GM18858 (cell line): ENCODE data around the gene AP5Z1.
"Not testable (repeated sequence)": the region's sequence is repeated elsewhere in the genome, so short reads cannot be mapped to it uniquely, and the experiment has no call there.

Experiments used
- ATAC-seq: cut with Tn5 transposase; IDR thresholded peaks from one replicate; pipeline ENCODE4 v1.9.1; 2021; ENCODE audit not compliant: unreplicated experiment

AP5Z1 gene

DNA sequence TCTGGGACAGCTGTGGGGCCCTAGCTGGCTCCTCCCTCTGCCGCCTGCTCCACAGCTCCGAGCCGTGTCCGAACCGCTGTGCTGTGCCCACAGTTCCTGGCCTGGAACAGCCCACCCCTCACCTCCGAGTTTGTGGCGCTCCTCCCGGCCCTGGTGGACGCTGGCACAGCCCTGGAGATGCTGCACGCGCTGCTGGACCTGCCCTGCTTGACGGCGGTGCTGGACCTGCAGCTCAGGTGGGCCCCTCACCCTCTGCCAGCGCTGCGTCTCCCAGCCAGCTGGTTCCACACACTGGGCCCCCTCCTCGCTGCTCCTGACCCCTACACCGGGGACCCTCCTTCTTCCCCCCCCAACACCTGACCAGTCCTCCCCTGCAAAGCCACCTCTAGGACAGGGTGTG is 12.1 kb downstream of the AP5Z1 start:
- ATAC-seq: no peak

- no peak for ATAC-seq
Measured at GRCh38 chr7:4787947-4788626, 12.7 kb downstream of the AP5Z1 start.

DNA sequence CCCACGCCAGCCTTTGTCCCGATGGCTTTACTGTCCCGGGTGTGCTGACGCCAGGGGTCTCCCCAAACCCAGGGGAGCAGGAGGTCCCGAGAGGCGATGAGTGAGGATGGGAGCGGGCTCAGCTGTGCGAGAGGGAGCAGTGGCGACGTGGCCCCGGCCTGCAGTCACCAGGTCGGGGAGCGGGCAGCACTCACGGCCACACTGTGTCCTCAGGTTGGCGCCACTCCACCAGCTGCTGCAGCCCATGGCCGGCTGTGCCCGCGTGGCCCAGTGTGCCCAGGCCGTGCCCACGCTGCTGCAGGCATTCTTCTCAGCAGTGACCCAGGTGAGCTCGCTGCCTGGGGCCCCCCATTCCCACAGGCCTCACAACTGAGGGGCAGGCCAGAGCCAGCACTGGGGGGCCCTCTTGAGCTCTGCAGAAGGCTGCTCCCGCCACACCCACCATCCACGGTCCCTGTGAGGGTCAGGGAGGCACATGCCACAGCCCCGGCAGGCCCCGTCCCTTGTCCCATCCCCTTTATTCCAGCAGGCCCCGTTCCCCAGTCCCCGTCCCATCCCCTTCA is 13.3 kb downstream of the AP5Z1 start:
- ATAC-seq: no peak

DNA sequence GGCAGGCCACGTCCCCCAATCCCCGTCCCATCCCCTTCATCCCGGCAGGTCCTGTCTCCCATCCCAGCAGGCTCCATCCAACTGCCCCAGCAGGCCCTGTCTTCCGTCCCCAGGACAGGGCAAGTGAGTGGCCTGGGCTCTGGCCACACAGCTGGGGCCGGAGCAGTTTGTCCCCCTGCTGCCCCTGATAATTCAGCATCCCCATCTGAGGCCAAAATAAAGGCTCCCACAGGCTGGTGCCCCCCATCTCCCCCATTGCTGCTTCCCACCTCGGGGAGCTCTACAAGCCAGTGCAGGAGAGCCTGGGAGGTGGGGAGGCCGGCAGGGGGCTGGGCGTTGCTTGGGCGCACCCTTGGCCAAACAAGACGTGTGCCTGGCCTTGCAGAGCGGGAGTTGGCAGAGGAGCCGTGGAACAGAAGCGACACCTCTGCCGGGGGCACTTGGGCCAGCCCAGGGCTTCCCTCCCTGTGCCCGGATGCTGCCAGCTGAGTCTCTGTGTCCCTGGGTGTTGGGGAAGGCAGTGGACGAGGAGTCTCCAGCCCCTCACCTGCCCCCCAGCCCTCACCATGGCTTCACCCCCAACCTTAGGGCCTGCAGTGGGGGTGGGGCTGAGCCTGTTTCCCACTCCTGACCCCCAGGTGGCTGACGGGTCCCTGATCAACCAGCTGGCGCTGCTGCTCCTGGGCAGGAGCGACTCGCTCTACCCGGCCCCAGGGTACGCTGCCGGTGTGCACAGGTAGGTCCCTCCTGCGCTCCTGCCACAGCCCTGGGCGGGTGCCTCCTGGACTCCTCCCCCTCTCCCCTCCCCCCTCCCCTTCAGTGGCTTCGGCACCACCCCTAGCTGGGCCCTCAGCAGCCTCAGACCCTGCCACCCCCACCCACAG is 14.0 kb downstream of the AP5Z1 start:
- no peak for ATAC-seq

DNA sequence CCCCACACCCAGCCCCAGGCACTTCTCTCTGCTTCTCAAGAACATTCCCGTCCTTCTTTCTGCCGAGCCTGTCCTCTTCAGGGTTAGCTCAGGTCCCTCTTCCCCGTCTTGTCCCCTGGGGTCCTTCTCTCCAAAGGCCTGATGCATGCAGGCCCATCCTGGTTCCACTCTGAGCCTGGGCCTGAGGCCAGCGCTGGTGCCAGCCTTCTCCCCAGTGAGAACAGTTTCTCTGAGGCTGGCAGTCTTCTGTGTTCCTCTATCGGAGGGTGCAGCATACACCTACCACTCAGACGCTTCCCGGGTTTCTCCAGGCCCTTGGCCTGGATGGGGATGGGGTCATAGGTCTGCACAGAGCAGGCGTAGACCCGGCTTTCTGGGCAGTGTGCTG is 14.6 kb downstream of the AP5Z1 start:
- ATAC-seq: no peak

GRCh38 chr7:4790516-4790991 is 15.1 kb downstream of the AP5Z1 start:
- no peak for ATAC-seq

- ATAC-seq: no peak
Measured at GRCh38 chr7:4791101-4791737, 15.8 kb downstream of the AP5Z1 start.

DNA sequence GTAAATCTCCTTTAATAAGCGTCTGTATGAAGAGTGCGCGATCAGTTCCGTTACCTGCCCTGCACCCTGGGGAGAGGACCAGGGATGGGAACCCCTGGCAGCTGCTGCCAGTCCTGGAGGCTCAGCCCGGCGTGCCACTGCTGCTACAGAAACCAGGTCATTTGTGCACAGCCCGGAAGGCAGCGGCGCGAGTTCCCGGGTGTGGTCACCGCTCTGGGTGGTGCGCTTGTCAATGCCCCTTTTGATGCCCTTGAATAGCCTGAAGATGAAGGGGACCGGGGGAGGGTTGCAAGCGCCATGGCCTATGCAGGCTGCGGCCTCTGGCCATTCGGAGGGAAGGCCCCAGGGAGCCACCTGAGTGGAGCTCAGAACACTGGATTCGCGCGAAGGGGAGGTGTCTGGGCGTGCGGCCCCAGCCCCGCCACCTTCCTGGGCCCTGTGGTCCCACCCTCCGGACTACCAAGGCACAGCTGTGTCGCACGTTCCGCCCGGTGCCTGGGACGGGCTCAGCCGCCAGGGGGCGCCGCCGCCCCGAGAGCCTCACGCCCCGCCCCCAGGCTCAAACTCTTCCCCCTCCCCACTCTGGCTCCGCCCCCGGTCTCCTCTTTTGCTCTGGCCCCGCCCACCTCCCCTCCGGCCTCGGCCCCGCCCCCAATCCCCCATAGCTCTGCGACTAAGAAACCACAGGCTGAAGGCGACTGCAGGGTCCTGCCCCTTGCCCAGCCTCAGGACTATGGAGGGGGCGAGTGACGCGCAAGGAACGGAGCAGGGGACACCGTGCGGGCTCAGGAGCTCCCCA is 16.5 kb downstream of the AP5Z1 start:
- ATAC-seq: no peak

GRCh38 chr7:4792537-4793126 is 17.2 kb downstream of the AP5Z1 start:
- no peak for ATAC-seq

GRCh38 chr7:4793385-4793993 is 18.1 kb downstream of the AP5Z1 start:
- ATAC-seq: not testable (repeated sequence)

DNA sequence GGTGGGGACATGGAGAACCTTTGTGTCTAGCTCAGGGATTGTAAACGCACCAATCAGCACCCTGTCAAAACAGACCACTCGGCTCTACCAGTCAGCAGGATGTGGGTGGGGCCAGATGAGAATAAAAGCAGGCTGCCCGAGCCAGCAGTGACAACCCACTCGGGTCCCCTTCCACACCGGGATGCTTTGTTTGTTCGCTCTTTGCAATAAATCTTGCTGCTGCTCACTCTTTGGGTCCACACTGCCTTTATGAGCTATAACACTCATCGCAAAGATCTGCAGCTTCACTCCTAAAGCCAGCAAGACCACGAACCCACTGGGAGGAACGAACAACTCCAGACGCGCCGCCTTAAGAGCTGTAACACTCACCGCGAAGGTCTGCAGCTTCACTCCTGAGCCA is 18.7 kb downstream of the AP5Z1 start:
- ATAC-seq: not testable (repeated sequence)

- no peak for ATAC-seq
Measured at GRCh38 chr7:4794591-4795350, 19.3 kb downstream of the AP5Z1 start.

- ATAC-seq: no peak
Measured at GRCh38 chr7:4796453-4796852, 21.0 kb downstream of the AP5Z1 start.

- ATAC-seq: peak; percentile 47
Measured at GRCh38 chr7:4797858-4798705, 22.7 kb downstream of the AP5Z1 start.

DNA sequence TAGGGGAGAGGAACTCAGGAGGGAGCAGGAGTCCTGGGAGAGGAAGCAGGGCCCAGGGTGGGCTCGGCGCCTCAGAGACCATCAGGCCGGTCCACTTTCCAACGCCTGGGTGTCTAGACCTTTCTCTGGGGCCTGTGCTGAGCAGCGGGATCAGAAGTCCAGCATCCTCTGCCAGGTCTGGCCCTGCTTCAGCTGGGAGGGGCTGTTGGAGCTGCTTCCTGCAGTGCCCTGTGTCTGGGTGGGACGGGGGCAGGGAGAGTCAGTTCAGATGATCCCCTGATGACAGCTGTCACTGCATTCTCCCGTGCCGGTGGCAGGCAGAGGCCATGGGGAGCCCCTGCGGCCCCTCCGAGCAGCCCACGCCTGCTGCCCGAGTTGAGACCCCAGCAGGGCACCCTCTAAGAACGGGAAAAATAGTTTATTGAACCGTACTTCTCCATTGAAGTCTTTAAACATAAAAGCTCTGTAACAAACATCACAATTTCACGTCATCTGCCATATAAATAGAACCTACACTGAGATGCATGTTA is 23.3 kb downstream of the AP5Z1 start:
- ATAC-seq: no peak

DNA sequence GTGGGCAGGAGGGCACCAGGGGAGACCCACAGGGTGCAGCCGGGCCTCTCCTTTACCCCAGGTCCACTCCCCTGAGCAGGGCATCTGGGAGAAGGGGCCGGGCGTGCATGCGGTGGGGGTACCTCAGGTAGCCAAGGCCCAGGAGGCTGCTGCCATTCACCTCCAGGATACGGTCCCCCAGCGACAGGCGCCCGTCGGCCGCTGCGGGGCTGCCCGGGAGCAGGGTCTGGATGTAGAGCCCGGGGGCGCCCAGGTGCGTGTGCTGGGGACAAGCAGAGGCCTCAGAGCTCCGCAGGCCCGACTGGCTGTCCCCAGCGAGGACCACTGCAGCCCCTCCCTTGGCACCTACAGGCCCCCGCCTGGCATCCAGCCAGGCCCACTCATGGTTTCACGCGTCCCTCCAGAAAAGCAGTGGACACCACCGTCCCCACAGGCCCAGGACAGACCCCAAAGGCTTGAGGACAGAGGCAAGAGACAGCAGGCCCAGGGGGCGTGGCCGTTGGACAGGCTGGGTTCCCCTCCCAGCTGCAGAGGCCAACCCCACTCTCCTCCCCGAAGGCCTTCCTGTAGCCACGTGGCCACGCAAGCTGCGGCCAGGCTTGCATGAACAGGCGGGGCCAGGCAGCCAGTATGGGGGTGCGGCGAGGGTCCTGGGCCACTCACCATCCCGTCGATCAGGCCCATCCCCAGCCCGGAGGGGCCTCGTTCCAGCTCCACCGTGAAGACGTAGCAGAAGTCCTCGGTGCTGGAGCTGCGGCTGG is 24.3 kb downstream of the AP5Z1 start:
- no peak for ATAC-seq

DNA sequence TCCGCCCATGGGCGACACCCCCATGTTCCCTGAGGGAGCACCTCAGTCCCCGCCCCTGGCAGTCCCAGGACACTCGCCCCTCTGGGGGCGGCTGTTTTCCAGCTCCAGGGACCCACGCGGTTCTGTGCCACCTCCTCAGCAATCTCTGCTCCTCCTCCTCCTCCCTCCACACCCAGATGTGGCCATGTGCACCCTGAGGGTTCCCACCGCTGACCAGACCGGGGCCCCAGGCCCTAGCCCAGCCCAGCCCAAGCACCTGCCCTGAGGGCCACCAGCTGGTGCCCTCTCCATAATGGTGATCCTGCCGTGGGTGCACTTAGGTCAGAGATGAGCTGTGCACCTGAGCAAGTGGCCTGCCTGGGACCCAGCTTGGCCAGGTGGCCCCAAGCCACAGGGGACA is 25.1 kb downstream of the AP5Z1 start:
- ATAC-seq: no peak
